ENCODE measurements around the gene TCP11.

Gene TCP11

GRCh38 chr6:35079311-35080000, 61.7 kb downstream of the TCP11 start:
- DNase-seq: no peak

DNA sequence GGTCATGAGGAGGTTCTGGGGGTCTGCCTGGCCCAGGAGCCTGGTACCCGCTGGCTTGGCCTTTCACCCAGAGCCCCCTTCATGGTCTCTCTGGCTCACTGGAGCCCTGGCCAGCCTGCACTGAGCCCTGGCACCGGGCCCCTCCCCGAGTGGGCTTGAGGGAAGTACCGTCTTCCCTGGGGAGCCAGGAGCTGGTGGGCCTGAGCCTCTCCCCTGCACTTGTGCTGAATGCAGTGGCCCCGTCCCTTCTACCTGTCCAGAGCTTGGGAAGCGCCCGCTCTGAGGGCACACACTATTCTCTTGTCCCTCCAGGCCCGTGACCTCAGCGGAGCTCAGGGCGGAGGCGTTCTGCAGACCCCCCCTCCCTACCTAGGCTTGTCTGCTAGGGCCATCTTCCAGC, 62.2 kb downstream of the TCP11 start:
- no peak for DNase-seq

DNA sequence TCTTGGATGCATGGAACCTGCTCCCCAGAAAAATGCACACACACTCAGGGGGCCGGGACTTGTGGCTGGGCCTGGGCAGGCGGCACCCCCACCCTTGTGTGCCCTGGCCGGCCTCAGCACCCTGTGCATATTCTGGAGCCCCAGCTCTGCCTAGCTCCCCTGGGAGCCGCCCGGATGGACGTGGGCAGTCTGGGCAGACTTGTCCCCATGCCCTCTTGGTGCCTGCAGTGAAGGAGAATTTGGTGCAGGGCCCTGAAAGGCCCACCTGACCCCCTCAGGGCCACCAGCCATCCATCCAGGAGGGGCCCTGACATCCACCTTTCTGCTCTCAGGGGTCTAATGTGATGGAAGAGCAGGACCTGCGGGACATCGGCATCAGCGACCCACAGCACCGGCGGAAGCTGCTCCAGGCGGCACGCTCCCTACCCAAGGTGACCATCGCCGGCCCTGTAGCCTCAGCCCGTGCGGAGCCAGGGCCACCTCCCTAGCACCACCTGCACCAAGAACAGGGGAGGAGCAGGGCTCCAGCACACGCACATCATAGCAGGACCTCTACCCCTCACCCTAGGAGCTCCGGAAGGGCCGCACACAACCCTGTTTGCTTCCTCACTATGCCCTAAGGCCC, 62.8 kb downstream of the TCP11 start:
- no peak for DNase-seq

GRCh38 chr6:35077713-35078105, 63.4 kb downstream of the TCP11 start:
- no peak for DNase-seq

DNA sequence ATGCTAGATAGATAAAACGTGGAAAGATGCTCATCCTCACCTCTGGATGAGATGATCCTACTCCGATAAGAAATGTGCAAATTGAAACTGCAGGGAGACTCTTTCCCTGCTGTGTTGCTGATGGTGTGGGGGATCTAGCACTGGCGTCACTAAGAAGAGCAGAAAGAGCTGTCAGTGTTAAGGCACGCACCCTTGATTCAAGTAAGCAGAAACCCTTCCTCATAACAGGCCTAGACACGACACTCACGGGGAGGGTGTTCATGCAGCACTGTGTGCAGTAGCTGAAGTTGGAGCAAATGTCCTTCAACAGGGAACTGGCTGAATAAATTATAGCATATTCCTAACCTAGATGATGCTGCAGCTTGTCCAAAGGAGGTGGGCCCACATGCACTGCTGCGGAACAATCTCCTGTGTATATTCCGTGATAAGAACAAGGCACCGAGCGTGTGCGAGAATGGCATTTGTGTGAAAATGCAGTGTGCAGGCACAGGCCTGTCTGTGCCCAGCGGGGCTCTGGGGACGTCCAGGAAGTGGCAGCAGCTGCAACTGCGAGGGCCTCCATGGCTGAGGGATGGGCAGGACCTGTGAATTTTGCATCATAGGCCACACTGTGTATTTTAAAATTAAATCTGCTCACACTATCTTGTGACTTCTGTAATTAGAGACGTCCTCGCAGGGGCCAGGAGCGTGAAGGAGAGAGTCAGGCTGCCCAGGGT, 64.0 kb downstream of the TCP11 start:
- no peak for DNase-seq

DNA sequence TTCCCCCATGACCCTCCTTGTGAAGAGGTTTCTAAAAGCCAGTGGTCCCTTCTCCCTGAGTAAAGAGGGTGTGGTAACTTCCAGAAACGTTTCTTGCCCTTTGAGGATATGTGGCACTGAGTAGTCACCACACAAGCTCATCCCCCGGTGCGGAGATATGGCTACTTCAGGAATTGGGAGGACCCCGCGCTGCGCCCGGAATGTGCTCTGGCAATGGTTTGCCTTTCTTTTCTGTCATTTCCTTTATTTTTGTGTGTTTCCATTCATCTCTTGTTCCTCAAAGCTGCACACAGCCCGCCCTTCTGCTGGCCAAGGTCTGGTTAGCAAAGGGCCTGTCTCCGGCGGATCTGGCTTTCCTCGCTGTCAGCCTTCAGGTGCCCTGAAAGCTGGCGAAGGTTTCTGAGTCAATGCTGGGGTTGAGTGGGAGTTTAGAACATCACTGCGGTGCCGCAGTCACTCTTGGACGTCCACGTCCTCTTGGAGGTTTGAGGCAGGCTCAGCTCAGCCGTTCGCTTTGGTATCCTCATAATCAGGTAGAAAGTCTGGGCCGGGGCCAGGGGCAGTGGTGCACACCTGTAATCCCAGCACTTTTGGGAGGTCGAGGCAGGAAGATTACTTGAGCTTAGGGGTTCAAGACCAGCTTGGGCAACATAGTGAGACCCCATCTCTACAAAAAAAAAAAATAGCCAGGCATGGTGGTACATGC, 67.2 kb downstream of the TCP11 start:
- DNase-seq: no peak

GRCh38 chr6:35073211-35073610, 67.9 kb downstream of the TCP11 start:
- DNase-seq: no peak

DNA sequence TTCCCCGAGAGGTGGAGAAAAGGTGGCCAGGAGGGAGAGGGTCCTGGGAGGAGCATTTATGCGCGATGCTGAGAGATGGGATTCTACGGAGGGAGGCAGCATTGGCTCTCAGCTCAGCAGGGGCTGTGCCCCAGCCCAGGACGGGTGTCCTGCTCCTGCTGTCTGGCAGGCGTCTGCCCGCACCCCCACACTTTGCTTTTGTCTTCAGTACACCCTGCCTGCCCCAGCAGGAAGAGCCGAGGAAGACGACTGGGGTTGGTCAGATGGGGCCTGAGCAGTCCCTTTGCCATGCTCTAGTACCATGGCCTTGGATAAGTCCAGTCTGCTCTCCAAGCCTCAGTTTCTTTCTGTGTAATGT, 68.5 kb downstream of the TCP11 start:
- DNase-seq: no peak

- no peak for DNase-seq
Observed at GRCh38 chr6:35072051-35072697, 69.0 kb downstream of the TCP11 start.

GRCh38 chr6:35071347-35071994, 69.7 kb downstream of the TCP11 start:
- no peak for DNase-seq

- DNase-seq: no peak
Observed at GRCh38 chr6:35070111-35070510, 71.0 kb downstream of the TCP11 start.

DNA sequence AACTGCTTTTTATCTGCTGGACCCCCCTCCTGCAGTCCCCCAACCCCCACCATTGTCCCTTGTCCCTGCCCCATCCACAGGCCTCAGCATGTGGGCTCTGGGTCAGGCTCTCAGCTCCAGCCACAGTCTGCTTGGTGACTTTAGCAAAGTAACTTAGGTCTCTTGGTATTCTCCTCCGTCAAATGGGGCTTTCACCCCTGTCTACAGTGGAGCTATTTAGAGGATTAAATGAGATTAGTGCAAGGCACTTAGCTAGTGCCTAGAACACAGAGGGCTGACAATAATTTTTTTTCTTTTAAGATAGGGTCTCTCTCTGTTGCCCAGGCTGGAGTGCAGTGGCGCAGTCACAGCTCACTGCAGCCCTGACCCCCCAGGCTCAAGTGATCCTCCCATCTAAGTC, 71.9 kb downstream of the TCP11 start:
- no peak for DNase-seq

- no peak for DNase-seq
Observed at GRCh38 chr6:35068644-35069043, 72.5 kb downstream of the TCP11 start.

GRCh38 chr6:35068206-35068605, 72.9 kb downstream of the TCP11 start:
- DNase-seq: no peak

Measured in effector CD8-positive, alpha-beta T cell (primary cell).